Right lobe of liver (tissue), 4 donors: ENCODE results near the gene ARMH3.

Experiments
- POLR2A ChIP-seq: fragments of 450-650 bp; IDR thresholded peaks from one replicate; pipeline ENCODE4 v1.6.1; 2017; ENCODE audit warnings: antibody characterized with exemption, mild to moderate bottlenecking
- TF ChIP-seq, protein P1 (sequence below), 4 donors: fragments of 200-600 bp in 3 of 4; fragments of 450-650 bp in 1 of 4; IDR thresholded peaks; one replicate each; pipeline versions ENCODE4 v1.5.1 to v1.8.0; 2016 to 2022; ENCODE audit warnings: antibody characterized with exemption in 4 of 4, mild to moderate bottlenecking in 2 of 4
- donor health status: DM: no; HTN: no; CAD: no.
- donor health status: DM: no; HTN: no; CAD: no.
- donor health status: DM: no; HTN: yes; CAD: no.

DNA sequence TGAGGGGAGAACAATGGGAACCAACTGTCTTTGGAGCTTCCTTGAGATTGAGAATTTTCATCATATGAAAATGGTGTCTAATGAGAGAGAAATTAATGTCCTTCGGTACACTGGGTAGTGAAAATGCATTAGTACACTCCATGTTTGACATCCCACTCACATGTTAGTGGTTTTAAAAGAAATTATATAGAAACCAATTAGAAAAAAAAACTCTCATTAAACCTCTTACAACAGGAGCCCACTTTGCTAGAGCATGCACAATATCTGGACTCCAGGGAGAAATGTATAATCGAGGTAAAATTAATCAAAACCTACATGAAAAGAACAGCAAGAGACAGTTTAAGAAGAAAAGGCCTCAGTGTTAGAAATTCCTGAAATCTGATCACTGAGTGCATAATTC lies 133.1 kb downstream of the ARMH3 start:
- TF ChIP-seq, protein P1, sequence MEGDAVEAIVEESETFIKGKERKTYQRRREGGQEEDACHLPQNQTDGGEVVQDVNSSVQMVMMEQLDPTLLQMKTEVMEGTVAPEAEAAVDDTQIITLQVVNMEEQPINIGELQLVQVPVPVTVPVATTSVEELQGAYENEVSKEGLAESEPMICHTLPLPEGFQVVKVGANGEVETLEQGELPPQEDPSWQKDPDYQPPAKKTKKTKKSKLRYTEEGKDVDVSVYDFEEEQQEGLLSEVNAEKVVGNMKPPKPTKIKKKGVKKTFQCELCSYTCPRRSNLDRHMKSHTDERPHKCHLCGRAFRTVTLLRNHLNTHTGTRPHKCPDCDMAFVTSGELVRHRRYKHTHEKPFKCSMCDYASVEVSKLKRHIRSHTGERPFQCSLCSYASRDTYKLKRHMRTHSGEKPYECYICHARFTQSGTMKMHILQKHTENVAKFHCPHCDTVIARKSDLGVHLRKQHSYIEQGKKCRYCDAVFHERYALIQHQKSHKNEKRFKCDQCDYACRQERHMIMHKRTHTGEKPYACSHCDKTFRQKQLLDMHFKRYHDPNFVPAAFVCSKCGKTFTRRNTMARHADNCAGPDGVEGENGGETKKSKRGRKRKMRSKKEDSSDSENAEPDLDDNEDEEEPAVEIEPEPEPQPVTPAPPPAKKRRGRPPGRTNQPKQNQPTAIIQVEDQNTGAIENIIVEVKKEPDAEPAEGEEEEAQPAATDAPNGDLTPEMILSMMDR (IDR thresholded peaks at IDR 0.05) = no peak
- TF ChIP-seq POLR2A = no peak
